ENCODE results near the gene CEBPZOS.

DNA sequence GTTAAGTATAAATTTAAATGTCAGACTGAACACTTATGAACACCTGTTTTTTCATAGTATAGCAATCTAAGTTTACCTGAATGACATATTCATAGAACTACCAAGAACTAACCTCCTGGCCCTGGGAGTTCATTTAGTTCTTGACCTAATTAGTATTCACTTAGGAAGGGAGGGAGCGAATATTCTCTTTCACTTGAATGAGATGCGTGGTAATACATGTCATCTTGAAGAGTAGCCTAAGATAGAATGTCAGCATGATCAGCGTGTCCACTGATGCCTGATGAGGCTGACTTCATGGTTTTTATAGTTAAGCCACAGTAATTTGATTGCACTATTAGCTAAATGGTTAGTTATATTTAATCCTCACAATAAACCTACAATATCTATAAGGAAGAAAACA, 48.5 kb downstream of the CEBPZOS start:
- TF ChIP-seq, protein P1, sequence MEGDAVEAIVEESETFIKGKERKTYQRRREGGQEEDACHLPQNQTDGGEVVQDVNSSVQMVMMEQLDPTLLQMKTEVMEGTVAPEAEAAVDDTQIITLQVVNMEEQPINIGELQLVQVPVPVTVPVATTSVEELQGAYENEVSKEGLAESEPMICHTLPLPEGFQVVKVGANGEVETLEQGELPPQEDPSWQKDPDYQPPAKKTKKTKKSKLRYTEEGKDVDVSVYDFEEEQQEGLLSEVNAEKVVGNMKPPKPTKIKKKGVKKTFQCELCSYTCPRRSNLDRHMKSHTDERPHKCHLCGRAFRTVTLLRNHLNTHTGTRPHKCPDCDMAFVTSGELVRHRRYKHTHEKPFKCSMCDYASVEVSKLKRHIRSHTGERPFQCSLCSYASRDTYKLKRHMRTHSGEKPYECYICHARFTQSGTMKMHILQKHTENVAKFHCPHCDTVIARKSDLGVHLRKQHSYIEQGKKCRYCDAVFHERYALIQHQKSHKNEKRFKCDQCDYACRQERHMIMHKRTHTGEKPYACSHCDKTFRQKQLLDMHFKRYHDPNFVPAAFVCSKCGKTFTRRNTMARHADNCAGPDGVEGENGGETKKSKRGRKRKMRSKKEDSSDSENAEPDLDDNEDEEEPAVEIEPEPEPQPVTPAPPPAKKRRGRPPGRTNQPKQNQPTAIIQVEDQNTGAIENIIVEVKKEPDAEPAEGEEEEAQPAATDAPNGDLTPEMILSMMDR (IDR thresholded peaks at IDR 0.05): no peak
- TF ChIP-seq ZFX (IDR thresholded peaks at IDR 0.05; ENCODE audit: borderline replicate concordance): no peak

Measured in 22Rv1 (cell line).